NCI-H510A treated with DMSO at 0.1 percent for 48 hours (cell line): Measurements from ENCODE around the gene DPH2.
A peak's percentile ranks its signal among the peaks of the same experiment; 100 is the strongest.

Experiments used
- DNase-seq: peaks from one replicate; lab custom pipeline; 2025; lab: John Stamatoyannopoulos, UW

The DPH2 gene

DNA sequence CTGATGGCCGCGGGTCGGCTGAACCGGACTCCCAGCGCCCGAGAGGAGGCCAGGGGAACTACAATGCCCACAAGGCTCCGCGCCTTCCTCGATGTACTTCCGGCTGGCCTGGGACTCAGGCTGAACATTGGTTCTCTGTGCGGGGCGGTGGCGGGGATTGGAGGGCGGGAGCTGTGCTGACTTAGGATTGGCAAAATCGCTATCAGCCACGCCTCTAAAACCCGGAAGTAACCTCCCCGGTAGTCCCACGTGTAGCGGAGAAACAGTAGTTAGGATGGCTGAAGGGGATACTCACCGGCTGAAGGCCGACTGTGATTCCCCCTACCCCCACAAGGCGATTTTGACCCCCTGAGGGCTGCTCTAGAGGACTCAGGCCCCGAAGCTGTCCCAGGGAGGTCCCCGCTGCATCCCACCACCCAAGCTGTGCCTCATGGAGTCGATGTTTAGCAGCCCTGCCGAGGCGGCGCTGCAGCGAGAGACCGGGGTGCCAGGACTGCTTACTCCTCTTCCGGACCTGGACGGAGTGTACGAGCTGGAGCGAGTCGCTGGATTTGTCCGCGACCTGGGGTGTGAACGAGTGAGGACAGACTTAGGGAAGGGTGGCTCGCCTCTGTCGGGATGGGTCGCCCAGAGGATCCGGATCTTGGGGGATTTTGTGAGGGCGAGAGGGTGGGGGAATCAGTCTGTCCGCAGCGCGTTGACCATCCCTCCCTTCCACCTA, at the start of gene DPH2:
TSS of gene DPH2 (plus strand) at position 265 of the 721 bp plus-strand sequence. CDS start at position 431, 166 bp downstream.
- DNase-seq, result peak; percentile 100

DNA sequence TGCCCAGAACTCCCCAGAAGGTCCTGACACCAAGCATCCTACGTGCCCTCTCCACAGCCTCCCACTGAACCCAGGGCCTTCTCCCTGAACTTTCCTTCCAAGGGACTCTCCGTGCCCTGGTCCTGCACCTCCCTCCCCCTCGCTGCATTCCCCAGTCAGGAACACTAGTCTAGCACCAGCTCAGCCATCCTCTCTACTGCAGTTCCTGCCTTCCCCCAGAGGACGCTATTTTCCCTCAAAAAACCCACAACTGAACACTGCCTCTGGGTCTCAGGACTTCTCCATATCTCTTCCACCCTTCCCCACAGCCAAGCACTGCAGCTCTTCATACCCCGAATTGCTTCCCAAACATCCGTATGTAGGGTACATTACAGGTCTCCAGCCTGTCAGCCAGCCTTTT, 48.8 kb upstream of the DPH2 start:
- DNase-seq, result no peak

DNA sequence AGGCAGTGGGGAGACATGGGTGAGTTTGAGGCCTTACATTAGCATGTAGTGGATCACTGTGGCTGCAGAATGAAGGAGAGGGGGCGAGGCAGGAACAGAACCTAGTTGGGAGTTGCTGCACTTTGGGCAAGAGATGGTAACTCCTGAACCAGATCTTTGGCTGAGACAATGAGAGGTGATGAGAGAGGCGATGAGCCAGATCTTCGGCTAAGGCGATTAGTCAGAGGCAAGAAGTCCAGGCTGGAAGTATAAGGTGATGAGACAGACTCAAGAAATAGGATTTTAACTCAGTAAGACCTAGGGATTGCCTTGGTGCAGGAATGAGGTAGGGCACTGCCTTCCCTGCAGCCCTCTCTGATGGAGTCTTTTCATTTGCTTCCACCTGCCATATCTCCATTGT, 45.3 kb upstream of the DPH2 start:
- no peak for DNase-seq

GRCh38 chr1:43925846-43926245, 44.0 kb upstream of the DPH2 start:
- no peak for DNase-seq

- peak; percentile 71 for DNase-seq
These were observed 39.5 kb upstream of the DPH2 start for GRCh38 chr1:43930168-43930948.

DNA sequence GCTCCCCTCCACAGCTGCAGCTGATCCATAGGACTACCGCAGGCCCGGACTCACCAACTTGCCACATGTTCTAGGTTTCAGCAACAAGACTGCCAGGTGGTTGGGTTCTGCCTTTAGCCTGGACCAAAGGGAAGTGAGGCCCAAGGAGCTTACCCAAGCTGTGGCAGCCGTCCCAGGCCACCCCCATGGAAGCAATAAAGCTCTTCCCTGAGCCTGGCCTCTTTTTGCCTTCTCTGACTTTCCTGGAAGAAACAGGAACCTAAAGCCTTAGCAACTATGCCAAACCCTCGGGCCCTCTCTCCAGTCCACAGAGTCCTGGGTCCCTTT, 38.9 kb upstream of the DPH2 start:
- no peak for DNase-seq

DNA sequence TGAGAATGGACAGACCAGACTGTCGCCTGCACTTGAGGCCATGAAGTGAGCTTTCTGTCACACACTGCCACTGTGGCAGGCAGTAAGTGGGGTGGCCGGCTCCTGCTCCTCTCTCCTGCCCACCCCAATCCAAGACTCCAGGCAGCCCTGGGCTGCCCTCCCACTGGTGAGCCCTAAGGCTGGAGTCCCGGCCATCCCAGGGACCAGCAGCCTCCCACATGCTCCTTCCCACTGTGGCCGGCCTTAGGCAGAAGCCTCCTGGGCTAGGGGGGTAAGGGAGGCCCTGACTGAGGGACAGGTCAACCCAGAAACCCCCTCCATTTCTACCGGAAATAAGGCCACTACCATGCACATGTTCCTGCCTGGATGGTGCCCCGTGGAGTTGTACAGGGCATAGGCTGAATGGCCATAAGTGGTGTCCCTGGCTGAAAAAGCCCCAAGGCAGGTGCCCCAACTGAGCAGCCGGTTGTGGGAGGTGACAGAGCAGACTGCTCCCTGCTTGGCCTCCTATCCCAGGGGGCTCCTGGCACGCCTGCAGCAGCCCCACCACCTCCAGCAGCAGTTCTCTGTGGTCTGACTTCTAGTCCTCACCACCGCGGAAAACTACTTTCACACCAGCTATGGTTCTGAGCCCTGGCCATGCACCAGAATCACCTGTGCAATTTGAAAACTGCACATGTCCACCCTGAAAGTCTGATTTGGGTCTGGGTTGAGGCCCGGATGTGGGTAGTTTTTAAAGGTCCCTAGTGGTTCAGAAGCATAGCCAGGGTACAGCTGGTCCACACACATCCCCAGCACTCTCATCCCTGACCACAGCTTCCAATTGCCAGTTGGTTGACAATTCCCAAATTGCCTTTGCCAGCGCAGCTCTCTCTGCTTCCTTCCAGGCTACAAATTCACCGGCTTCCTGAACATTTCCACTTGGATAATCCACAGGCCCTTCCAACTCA, 37.8 kb upstream of the DPH2 start:
- no peak for DNase-seq

DNA sequence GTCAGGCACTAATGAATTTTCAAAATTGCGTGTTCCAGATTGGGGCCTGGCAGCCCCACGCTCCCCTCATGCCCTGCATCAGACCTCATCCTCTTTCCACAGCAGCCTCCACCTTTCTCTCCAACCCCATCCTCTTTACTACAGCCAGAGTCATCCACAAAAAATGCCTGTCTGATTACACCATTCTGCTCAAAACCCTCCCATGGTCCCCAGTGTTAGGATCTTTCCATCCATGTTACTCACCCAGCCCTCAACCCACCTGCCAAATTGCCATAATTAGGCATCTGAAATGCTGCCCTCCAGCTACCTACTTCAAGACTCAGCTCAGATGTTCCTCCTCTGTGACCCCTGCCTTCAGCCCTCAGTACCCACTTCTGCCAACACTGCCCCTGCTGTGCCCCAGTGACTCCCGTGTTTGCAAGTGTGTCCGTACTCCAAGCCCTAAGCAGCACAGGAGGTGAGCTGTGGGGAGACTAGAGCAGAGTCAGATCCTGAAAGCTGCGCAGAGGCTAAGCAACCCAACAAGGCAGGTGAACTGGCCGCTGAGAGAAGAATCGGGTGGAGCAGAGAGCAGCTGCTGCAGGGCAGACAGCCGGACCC, 36.9 kb upstream of the DPH2 start:
- DNase-seq, result no peak

GRCh38 chr1:43933386-43934100, 36.3 kb upstream of the DPH2 start, which contains the start of gene ARTN:
Gene ARTN, plus strand, starts transcription at chr1:43933801. Its CDS starts 1,856 bp downstream, at chr1:43935657.
- peak; percentile 99 for DNase-seq

GRCh38 chr1:43934101-43934985, 35.5 kb upstream of the DPH2 start:
- peak; percentile 99 for DNase-seq

- DNase-seq, result no peak
These were observed 34.9 kb upstream of the DPH2 start for GRCh38 chr1:43934986-43935324.

- DNase-seq, result peak; percentile 100
These were observed 33.9 kb upstream of the DPH2 start for GRCh38 chr1:43935711-43936427.

DNA sequence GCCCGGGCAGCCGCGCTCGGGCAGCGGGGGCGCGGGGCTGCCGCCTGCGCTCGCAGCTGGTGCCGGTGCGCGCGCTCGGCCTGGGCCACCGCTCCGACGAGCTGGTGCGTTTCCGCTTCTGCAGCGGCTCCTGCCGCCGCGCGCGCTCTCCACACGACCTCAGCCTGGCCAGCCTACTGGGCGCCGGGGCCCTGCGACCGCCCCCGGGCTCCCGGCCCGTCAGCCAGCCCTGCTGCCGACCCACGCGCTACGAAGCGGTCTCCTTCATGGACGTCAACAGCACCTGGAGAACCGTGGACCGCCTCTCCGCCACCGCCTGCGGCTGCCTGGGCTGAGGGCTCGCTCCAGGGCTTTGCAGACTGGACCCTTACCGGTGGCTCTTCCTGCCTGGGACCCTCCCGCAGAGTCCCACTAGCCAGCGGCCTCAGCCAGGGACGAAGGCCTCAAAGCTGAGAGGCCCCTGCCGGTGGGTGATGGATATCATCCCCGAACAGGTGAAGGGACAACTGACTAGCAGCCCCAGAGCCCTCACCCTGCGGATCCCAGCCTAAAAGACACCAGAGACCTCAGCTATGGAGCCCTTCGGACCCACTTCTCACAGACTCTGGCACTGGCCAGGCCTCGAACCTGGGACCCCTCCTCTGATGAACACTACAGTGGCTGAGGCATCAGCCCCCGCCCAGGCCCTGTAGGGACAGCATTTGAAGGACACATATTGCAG, 33.2 kb upstream of the DPH2 start:
- DNase-seq, result peak; percentile 93

DNA sequence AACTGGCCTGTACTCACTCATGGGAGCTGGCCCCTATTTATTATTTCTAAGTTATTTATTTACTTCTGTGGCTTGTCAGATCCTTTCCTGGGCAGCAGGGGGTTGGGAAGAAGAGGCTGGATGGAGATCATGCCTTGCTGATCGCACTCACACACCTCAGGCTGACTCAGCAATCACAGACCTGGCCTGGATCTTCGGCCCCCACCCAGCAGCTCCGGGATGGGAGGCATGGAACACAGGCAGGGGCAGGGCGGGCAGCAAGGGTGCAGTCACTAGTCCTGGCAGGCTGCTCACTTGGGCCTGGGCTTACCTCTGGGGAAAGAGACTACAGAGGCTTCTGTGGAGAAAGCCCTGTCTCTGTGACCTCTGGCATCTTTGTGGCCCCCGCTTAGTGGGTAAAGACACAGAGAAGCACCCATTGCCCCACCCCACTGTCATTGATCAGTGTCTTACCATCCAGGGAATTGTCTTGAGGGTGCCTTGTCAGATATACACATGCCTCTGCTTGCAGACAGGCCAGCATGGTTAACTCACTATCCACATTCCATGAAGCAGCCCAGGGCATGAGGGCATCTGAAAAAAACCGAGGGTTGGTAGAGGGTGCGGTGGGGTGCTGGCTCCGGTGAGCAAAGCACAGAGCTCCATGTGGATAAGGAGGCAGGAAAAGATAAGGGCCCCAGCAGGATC, 32.5 kb upstream of the DPH2 start:
- no peak for DNase-seq

DNA sequence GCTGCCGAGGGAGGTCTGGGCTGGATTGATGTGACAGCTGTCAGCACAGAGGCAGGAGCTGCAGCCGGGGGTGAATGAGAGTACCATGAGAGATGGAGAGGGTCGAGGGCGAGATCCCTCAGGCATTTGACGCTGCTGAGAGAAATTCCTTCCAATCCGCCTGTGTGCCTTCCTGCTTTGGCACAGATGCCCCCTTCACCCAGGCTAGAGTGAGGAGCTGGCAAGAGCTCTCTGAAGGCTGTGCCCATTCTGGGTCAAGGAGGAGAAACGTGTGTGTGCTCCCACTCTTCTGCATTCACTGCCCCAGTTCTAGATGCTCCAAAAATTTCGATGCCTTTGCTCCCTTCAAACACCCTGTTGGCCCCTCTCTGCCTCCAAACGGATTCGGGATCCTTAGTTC, 31.4 kb upstream of the DPH2 start:
- no peak for DNase-seq

DNA sequence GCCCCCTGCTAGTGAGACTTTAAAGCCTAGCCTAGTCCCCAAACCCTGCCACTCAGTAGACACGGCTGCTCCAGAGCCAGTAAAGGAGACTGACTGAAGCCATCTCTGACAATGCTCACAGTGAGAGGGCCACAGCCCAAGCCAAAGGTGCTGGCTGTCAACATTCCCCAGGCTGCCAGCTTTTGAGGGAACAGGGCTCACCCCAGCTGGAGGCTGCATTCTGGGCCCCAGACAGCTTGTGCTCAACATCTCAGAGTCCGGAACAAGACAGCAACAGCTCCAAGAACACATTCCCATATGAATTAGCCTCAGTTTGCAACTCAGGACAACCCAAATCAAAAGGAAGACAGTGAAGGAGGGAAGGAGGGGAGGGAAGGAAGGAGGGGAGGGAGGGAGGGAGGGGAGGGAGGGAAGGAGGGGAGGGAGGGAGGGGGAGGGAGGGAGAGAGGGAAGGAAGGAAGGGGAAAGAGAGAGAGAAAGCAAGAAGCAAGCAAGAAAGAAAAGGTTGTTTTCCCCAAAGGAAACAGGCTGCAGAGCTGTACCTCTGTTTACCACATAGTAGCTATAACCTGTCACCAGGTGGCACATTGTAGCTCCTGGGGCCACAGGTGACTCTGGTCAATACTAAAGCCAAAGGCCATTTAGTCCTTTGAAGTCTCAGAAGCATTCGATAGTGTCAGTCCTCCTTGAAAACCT, 30.8 kb upstream of the DPH2 start:
- DNase-seq, result no peak

DNA sequence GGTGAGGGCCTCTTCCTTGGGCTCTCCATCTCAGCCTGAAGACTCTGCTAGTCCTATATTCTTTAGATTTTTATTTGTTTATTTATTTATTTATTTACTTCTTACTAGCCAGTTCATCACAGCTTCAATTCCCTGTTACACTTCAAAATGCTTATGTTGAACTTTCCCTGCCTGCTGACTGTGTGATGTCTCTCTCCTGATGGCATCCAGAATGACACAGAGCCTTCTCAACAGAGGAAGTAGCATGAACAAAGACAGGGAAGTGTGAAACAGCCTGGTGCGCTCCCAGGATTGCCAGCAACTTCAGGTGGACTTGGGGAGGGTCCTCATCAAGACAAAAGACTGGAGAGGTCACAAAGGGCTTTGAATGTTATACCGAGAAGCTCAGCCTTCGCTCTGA, 27.4 kb upstream of the DPH2 start:
- DNase-seq, result no peak

- DNase-seq, result no peak
These were observed 24.9 kb upstream of the DPH2 start for GRCh38 chr1:43944860-43945259.
